Measurements from ENCODE around the gene LHX5.

The LHX5 gene

DNA sequence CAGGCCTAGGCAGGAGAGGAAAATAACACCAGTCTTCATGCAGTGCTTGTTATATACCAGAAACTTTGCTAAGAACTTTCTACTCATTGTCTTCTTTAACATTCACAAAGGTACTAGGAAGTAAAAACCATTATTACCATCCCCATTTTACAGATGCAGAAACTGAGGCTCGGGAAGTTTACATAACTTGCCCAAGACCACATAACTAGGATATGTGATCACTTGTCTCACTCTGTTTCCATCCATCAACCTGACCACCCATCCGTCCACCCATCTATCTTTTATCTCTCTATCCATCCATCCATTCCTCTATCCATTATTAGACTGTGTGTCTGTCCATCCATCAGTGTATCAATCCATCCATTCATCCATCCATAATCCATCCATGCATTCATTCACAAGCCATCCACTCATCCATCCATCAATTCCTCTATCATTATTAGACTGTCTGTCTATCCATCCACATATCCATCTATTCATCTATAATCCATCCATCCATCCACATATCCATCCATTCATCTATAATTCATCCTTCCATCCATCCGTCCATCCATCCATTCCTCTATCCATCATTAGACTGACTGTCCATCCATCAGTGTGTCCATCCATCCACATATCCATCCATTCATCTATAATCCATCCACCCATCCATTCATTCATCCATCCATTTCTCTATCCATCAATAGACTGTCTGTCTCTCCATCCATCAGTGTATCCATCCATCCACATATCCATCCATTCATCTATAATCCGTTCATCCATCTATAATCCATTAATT lies 33.0 kb downstream of the LHX5 start:
- DNase-seq, result no peak

DNA sequence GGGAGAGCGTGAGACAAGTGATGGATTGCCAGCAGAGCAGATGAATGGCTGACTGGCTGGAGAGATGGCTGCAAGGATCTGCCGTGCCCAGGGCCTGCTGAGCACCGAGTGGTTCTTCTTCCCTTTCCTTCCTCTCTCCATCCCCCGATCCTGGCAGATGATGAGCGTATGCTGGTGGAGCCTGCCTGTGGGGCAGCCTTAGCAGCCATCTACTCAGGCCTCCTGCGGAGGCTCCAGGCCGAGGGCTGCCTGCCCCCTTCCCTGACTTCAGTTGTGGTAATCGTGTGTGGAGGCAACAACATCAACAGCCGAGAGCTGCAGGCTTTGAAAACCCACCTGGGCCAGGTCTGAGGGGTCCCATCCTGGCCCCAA lies 34.0 kb downstream of the LHX5 start:
- no peak for DNase-seq

- no peak for DNase-seq
Measured at GRCh38 chr12:113436993-113437728, 34.5 kb downstream of the LHX5 start.

DNA sequence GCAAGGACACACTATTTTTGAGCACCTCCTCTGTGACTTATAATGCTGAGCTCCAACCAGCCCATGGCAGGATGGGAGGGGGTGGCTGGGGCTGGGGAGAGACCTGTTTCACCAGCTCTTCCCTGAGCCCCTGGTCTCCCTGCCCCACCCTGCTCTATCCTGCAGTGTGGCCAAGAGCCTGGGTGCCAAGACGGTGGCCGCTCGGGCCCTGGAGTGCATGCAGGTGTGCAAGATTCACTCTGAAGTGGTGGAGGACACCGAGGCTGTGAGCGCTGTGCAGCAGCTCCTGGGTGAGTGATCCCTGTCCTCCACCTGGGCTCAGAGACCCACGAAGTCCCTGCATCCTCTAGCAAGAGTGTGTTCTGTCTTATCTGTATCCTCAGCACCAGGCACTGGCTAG lies 35.1 kb downstream of the LHX5 start:
- DNase-seq, result no peak

GRCh38 chr12:113435367-113435766 lies 36.3 kb downstream of the LHX5 start:
- DNase-seq, result no peak

GRCh38 chr12:113432986-113433385 lies 38.7 kb downstream of the LHX5 start:
- DNase-seq, result no peak

DNA sequence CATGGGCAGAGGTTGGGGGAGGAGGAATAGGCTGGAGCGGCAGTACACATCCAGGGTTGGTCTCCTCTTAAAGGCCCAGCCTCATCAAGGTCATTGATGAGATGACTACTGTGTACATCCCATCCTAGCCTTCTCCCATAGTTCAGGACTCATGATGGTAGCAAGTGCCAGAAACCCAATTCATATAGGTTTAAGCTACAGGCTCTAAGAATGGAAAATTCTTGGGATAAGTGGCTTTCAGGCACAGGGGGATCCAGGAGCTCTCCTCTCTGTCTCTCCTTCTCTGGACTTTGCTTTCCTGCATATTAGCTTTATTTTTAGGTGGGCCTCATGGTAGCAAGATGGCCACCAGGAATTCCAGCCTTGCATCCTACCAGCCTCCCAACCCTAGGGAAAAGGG lies 43.2 kb downstream of the LHX5 start:
- DNase-seq, result no peak

DNA sequence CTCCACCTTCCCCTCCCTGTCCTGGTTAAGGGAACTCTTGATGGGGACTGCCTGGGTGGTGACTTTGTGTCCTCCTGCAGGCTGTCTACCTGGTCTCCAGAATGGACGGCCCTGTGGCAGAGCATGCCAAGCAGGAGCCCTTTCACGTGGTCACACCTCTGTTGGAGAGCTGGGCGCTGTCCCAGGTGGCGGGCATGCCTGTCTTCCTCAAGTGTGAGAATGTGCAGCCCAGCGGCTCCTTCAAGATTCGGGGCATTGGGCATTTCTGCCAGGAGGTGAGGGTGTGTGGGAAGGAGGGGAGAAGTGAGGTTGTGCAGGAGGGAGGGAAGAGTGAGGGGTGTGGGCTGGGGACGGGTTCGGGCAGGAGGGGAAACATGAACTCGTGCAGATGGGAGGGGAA lies 43.8 kb downstream of the LHX5 start:
- no peak for DNase-seq

DNA sequence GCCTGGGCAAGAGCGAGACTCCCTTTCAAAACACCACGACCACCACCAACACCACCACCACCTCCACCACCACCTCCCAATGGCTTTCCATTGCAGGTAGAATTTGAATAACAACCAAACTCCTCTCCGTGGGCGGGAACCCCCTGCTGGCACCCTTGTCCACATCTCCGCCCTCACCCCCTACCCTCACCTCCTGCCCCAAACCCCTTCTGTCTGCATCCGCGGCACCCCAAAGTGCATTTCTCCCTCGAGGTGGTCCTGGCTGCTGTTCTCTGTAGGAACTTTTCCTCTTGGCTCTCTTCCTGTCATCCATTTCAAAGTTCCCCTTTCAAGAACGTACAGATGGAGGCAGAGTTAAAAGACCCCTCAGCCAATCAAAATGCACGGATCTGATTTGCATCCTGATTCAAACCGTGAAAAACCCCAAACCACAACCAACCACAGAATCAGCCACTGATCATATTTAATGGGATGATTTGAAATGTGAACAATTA lies 45.7 kb downstream of the LHX5 start:
- DNase-seq, result no peak

DNA sequence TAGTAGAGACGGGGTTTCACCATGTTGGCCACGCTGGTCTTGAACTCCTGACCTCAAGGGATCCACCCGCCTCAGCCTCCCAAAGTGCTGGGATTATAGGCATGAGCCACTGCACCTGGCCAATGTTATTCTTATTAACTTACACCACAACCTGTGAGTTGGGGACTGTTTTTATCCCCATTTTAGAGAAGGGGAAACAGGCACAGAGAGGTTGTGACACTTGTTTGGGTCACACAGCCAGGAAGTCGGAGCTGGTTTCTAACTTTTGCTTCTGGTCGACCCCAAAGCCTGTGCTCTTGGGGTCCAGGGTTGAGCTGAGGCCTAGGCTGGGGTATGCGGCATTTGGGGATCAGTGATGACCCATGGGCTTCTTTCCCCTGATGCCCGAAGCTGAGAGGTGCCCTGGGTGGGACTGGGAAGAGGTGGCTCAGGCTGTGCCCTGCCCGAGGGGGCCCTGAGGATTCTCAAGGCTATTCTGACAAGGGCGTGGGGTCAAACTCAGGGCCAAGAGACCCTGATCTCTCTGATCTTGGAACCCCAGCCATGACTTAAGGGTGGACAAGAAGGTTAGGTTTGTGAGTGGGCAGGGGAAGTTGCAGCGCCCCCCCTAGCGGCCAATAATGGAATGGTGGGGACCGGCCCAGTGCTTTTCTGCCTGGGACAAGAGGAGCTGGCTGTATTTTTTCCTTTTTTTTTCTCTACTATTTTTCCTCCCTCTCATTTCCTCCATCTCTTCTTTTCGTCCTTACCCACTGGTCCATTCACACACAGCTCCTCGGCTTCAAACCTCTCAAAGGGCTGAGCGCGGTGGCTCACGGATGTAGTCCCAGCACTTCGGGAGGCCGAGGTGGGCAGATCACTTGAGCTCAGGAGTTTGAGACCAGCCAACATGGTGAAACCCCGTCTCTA lies 46.5 kb downstream of the LHX5 start:
- DNase-seq, result peak; percentile 54

DNA sequence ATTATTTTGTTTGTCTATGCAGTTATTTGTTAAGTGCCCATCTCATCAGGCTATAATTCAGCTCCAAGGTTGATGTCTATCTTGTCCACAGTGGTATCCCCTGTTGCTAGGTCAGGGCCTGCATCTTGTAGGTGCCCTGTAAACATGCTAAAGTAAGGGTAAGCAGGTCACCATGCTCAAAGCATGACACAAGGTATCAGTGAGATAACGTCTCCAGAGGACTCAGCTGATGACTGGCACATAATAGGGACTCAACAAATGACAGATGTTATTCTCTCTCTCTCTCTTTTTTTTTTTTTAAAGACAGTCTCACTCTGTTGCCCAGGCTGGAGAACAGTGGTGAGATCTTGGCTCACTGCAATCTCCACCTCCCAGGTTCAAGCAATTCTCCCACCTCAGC lies 47.2 kb downstream of the LHX5 start:
- no peak for DNase-seq

- no peak for DNase-seq
Measured at GRCh38 chr12:113422886-113423669, 48.6 kb downstream of the LHX5 start.

GRCh38 chr12:113422030-113422885 lies 49.4 kb downstream of the LHX5 start, which contains the start of gene SDSL:
TSS of gene SDSL (plus strand) at chr12:113422380. CDS start at chr12:113427983, 5,603 bp downstream.
- peak; percentile 27 for DNase-seq

GRCh38 chr12:113420996-113421595 lies 50.6 kb downstream of the LHX5 start:
- no peak for DNase-seq

DNA sequence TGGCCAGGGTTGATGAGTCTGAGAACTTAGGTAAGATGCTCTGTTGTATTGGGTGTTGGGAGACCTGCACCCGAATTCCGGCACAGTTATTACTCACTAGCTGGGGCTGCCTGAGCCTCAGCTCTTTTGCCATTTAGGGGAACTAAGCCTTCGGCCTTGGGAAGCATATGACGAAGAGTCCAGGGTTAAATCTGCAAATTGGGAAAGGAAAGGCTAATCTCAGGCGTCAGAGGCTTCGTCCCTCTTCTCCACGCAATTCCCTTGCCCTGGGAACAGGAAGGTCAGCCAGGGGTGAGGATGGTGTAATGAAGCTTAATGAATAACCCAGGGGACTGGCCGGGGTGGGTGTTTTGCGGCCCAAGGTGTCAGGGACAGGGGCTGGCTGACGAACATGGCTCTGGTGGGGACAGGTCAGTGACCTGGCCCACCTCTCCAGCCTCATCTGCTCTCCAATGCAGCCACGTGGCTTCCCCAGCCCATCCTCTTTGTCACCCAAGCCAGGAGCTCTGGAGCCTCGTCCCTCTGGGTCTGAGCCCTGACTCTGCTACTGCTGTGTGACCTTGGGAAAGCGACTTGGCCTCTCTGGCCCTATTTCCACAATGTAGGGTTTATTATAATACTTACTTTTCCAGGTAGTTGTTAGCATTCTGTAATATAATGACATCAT lies 53.3 kb downstream of the LHX5 start:
- DNase-seq, result no peak

- DNase-seq, result no peak
Measured at GRCh38 chr12:113416091-113416754, 55.4 kb downstream of the LHX5 start.

DNA sequence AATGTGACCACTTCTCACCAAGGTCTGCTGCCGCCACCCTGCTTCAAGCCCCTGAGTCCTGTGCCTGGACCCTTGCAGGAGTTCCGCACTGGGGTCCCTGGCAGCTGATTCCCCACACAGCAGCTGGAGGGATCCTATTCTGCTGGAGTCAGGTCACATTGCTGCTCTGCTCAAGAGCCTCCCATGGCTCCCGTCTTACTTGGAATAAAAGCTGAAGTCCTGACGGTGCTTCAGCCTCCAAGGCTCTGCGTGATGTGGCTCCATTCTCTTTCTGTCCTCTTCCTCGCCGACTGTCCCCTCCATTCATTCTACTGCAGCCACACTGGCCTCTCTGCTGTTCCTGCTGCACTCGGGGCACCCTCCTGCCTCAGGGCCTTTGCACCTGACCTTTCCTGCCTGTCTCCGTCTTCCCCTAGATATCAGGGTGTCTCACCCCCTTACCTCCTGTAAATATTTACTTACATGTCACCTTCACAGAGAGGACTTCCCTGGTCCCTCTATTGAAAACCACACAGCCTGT lies 57.1 kb downstream of the LHX5 start:
- no peak for DNase-seq

DNA sequence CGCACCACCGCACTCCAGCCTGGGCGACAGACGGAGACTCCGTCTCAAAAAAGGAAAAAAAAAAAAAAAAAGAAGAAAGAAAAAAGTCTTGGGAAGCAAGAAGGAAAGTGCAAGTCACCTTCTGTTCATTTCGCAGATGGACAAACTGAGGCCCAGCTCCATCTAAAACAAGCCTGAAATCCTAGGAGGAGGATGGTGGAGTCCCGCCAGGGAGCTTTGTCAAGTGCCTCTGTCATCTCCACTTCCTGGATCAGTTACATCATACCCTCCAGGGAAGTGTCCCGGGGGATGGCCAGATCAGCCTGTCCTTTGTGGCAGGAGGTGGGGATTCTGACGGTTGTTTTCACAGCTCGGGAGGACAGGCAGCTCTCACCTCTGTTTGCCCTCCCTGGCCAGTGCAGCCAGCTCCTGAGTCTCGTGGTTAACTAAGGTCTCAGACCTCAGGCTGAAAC lies 58.2 kb downstream of the LHX5 start:
- DNase-seq, result no peak
